Stimulated activated CD4-positive, alpha-beta T cell treated with anti-CD3 and anti-CD28 coated beads, TNF-alpha, amount 100 ng/mL, for 1 hour (primary cell): ENCODE data around the gene CPED1.
"Not testable (repeated sequence)": the region's sequence is repeated elsewhere in the genome, so short reads cannot be mapped to it uniquely, and the experiment has no call there.

ENCODE experiments used
- DNase-seq, 3 donors: peaks; one replicate each; pipeline ENCODE4 v3.0.0-alpha.2; 2020; ENCODE audit warnings: low read depth in 3 of 3, low spot score in 1 of 3

CPED1 gene

GRCh38 chr7:120996333-120996987 lies 7.9 kb downstream of the CPED1 start:
- no peak for DNase-seq

GRCh38 chr7:120996988-120997345 lies 8.5 kb downstream of the CPED1 start:
- DNase-seq = no peak

- DNase-seq = no peak
Observed at GRCh38 chr7:120997882-120998474, 9.5 kb downstream of the CPED1 start.

GRCh38 chr7:120998520-120998919 lies 10.0 kb downstream of the CPED1 start:
- DNase-seq = no peak

- no peak for DNase-seq
Observed at GRCh38 chr7:120998996-120999565, 10.6 kb downstream of the CPED1 start.

- DNase-seq = no peak
Observed at GRCh38 chr7:121000081-121000983, 11.8 kb downstream of the CPED1 start.

GRCh38 chr7:121001234-121001906 lies 12.9 kb downstream of the CPED1 start:
- DNase-seq = no peak

- DNase-seq = no peak
Observed at GRCh38 chr7:121002048-121002756, 13.7 kb downstream of the CPED1 start.

GRCh38 chr7:121002757-121003200 lies 14.3 kb downstream of the CPED1 start:
- no peak for DNase-seq

- DNase-seq = no peak
Observed at GRCh38 chr7:121003986-121004685, 15.6 kb downstream of the CPED1 start.

GRCh38 chr7:121005058-121005457 lies 16.5 kb downstream of the CPED1 start:
- not testable (repeated sequence) for DNase-seq

- DNase-seq = no peak
Observed at GRCh38 chr7:121005996-121006584, 17.6 kb downstream of the CPED1 start.

- DNase-seq = no peak
Observed at GRCh38 chr7:121006711-121007315, 18.3 kb downstream of the CPED1 start.

- no peak for DNase-seq
Observed at GRCh38 chr7:121008816-121009215, 20.3 kb downstream of the CPED1 start.

GRCh38 chr7:121011401-121011800 lies 22.9 kb downstream of the CPED1 start:
- no peak for DNase-seq

GRCh38 chr7:121012170-121012874 lies 23.8 kb downstream of the CPED1 start:
- no peak for DNase-seq

- no peak for DNase-seq
Observed at GRCh38 chr7:121012919-121013318, 24.4 kb downstream of the CPED1 start.

- DNase-seq = no peak
Observed at GRCh38 chr7:121015560-121015959, 27.0 kb downstream of the CPED1 start.
